SHP77 (cell line): ENCODE measurements around the gene IBTK.
"Not testable (repeated sequence)": the region's sequence is repeated elsewhere in the genome, so short reads cannot be mapped to it uniquely, and the experiment has no call there.

Experiments used
- DNase-seq, 2 experiments: peaks; one replicate each; lab custom pipeline; 2025; lab: John Stamatoyannopoulos, UW

IBTK gene

GRCh38 chr6:82246802-82247504 is 591 bp downstream of the IBTK start:
- peak; percentile 56 to 70 for DNase-seq

GRCh38 chr6:82246370-82246769 is 1.2 kb downstream of the IBTK start:
- no peak for DNase-seq

GRCh38 chr6:82245376-82245775 is 2.2 kb downstream of the IBTK start:
- no peak for DNase-seq

- no peak for DNase-seq
These were observed 3.7 kb downstream of the IBTK start for GRCh38 chr6:82243884-82244283.

- no peak for DNase-seq
These were observed 7.4 kb downstream of the IBTK start for GRCh38 chr6:82240186-82240585.

GRCh38 chr6:82239597-82239996 is 7.9 kb downstream of the IBTK start:
- DNase-seq: no peak

- no peak for DNase-seq
These were observed 10.5 kb downstream of the IBTK start for GRCh38 chr6:82237013-82237412.

- no peak for DNase-seq
These were observed 19.8 kb downstream of the IBTK start for GRCh38 chr6:82227770-82228169.

- no peak for DNase-seq
These were observed 27.4 kb downstream of the IBTK start for GRCh38 chr6:82220167-82220566.

GRCh38 chr6:82217018-82217586 is 30.4 kb downstream of the IBTK start:
- no peak for DNase-seq

GRCh38 chr6:82216549-82216948 is 31.0 kb downstream of the IBTK start:
- DNase-seq: no peak

- no peak for DNase-seq
These were observed 36.2 kb downstream of the IBTK start for GRCh38 chr6:82211326-82211725.

GRCh38 chr6:82208913-82209312 is 38.6 kb downstream of the IBTK start:
- no peak for DNase-seq

GRCh38 chr6:82205930-82206392 is 41.6 kb downstream of the IBTK start:
- no peak for DNase-seq

GRCh38 chr6:82204020-82204419 is 43.5 kb downstream of the IBTK start:
- no peak for DNase-seq

- DNase-seq: no peak
These were observed 49.8 kb downstream of the IBTK start for GRCh38 chr6:82197784-82198183.

- DNase-seq: not testable (repeated sequence)
These were observed 50.3 kb downstream of the IBTK start for GRCh38 chr6:82197245-82197644.

GRCh38 chr6:82196161-82196560 is 51.4 kb downstream of the IBTK start:
- DNase-seq: no peak

- DNase-seq: no peak
These were observed 51.9 kb downstream of the IBTK start for GRCh38 chr6:82195619-82196018.

- DNase-seq: no peak
These were observed 61.5 kb downstream of the IBTK start for GRCh38 chr6:82185948-82186535.

GRCh38 chr6:82183642-82184282 is 63.8 kb downstream of the IBTK start:
- DNase-seq: no peak

GRCh38 chr6:82182756-82183155 is 64.8 kb downstream of the IBTK start:
- no peak for DNase-seq

- DNase-seq: no peak
These were observed 68.1 kb downstream of the IBTK start for GRCh38 chr6:82179415-82179814.
